ENCODE measurements around the gene AAMDC.

GRCh38 chr11:77789061-77789730, 31.7 kb upstream of the AAMDC start:
- TF ChIP-seq CTCF (IDR thresholded peaks at IDR 0.05; ENCODE audit: insufficient read depth, low read length, poor library complexity, severe bottlenecking) (no peak), EZH2phosphoT487 (conservative IDR thresholded peaks at IDR 0.05; ENCODE audit: low read length) (no peak)
